ENCODE measurements around the gene EXOC3.
"Not testable (repeated sequence)": the region's sequence is repeated elsewhere in the genome, so short reads cannot be mapped to it uniquely, and the experiment has no call there.

Gene EXOC3

DNA sequence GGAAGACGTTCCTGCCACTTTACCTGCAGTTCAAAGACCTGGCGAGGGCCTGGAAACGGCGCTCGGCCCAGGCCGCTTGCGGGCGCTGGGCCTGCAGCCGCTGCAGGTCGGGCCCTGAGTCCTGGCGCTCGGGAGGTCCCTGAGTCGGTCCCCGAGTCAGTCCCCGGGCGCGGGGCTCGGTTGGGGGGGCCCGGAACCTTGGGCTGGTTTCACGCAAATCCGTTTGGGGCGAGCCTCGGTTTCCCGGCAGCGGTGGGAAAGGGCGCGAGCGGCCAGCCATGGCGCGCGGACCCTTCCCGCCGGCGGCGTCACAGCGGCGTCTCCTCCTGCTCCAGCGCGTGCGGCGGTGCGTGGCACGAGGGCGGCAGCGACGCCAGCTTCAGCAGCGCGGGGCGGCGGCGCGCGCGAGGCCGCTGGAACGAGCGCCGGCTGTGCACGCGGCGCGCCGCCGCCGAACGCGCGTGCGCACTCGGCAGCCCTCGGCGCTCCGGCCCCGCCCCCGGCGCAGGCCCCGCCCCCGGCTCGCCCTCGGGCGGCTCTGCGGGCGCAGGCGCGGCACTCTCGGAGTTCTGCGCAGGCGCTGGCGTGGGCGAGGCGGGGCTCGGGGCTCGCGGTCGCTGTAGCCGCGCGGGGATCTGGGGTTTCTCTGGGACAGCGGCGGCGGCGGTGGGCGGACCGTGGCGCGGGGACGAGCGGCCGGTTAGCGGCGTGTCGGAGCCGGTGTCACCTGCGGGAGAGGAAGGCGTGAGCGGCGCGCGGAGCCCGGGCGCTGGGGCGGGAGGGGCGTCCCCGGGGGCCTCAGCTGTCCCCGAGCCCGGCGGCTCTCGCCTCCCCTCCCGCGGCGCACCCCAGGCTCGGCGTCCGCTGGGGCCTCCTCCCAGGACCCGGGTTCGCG lies 29.9 kb downstream of the EXOC3 start:
- DNase-seq (ENCODE audit: low read depth in 2 of 2): peak; percentile 82 to 84

DNA sequence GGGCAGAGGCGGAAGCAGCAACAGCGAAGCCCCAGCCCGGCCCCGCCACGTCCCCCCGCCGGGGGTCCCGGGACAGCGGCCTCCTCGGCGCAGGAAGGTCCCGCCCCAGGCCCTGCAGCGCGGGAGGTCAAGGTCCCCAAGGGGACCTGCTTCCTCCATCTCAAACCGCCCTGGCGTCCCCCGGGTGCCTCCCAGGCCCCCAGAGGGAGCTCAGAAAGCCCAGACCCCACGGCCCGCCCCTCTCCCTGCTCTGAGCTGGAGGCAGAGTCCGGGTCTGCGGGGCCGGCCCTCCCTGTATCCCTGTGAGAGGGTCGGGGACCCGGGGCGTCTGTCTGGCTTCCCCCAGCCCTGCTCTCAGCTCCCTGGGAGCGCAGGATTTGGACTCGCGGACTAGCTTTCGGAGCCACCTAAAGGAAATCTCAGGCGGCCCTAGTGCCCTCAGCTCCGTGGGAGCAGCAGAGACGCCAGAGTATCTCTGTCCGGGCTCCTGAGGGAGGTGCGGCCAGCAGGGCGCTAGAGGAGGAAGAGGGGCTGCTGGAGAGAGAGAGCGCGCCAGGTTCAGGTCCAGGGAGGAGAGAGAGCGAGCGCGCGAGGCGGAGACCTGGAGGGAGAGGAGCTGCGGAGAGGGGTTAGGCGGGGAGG lies 30.7 kb downstream of the EXOC3 start:
- DNase-seq (ENCODE audit: low read depth in 2 of 2): no peak

DNA sequence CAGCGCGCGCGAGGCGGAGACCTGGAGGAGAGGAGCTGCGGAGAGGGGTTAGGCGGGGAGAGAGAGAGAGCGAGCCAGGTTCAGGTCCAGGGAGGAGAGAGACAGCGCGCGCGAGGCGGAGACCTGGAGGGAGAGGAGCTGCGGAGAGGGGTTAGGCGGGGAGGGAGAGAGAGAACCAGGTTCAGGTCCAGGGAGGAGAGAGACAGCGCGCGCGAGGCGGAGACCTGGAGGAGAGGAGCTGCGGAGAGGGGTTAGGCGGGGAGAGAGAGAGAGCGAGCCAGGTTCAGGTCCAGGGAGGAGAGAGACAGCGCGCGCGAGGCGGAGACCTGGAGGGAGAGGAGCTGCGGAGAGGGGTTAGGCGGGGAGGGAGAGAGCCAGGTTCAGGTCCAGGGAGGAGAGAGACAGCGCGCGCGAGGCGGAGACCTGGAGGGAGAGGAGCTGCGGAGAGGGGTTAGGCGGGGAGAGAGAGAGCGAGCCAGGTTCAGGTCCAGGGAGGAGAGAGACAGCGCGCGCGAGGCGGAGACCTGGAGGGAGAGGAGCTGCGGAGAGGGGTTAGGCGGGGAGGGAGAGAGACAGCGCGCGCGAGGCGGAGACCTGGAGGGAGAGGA lies 31.4 kb downstream of the EXOC3 start:
- not testable (repeated sequence) for DNase-seq (ENCODE audit: low read depth in 2 of 2)

DNA sequence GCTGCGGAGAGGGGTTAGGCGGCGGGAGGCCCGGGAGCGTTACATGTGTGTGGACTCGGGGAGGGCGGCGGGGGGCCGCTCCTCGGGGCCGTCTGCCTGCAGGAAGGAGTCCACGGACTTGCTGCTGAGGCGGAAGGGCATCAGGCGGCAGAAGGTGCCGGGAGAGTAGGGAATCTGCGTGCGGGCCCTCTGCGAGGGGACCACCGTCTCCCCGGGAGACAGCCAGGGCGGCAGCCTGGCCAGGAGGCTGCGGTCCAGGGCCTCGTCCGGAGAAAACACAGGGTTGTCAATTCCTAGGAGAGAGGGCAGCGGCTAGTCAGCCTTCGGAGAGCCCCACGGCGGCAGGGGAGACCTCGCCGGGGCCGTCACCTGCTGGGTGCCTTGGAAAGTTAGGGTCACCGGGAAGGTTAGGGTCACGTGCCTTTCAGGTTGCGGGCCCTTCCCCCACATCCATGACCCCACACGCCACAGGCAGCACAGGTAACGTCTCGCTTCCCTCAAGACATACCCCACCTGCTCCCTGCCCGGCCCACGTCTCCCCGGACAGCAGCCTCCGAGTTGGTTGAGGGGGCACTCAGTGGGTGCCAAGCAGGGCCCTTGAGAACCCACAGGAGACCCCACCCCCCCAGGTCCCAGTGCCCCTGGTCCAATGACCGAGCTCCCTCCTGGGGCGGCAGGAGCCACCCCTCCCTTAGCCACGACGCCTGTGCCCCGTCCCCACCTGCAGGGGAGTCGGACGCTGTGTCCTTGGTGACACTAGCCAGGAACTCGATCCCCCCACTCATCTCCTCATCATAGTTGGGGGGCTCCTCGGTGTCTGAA lies 32.1 kb downstream of the EXOC3 start:
- no peak for DNase-seq (ENCODE audit: low read depth in 2 of 2)

DNA sequence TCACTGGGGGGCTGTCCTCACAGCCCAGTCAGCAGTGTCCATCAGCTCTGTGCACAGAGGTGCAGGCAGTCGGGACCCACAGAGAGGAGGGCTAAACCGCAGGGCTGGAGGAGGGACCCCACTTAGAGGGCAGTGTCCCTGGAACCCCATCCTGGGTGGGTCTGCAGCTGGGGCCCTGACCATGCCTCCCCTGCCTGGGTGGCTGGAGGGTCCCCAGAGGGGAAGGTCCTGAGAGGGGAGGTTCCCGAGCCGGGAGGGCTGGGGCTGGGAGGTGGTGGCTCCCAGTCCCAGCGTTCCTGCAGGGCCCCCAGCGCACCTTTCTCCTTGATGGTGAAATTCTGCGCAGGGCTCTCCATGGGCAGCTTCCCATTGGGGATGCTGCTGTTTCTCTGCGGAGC lies 32.7 kb downstream of the EXOC3 start:
- DNase-seq (ENCODE audit: low read depth in 2 of 2): no peak

DNA sequence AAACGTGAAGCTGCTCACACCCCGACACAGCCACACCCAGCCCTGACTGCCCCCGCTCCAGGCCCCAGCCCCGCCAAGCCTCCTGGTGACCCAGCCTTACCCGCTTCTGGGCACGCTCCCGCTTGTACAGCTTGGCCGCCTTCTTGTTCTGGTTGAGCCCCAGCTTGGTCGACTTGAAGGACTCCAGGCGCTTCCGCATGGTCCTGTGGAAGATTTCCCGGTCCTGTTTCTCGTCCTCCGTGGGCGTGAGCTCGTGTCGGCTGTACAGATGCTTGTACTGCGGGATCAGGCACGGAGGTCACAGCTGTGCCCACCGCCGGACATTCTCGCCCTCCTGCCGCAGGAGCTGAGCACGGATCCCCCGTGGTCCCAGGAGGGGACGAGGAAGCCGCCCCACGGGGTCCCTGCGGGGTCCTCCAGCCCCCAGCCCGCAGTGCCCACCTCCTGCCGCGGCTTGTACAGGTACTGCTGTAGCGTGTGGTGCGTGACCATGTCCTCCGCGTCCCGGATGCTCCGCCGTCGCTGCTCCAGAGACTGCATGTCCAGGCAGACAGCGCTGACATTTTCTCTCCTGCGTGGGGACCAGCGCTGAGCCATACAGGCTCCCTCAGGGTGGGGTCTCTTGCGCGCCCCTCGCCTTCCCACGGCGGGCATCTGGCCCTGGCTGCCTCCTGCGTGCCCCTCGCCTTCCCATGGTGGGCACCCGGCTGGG lies 33.3 kb downstream of the EXOC3 start:
- no peak for DNase-seq (ENCODE audit: low read depth in 2 of 2)

DNA sequence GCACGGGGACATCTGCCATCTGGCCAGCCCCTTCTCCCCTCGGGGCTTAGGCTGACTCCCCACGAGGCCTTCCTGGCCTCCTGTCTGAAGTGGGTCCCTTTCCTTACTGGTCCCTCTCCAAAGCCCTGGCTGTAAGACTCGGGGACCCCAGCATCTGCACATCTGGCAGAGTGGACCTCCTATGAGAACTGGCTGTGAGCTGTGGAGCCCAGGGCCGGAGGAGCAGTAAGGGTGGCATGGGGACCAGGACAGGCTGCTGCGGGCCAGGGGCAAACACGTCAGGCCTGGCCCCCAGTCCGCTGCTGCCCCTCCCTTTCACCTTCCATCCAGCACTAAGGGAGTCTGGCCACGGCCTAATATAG lies 33.8 kb downstream of the EXOC3 start:
- no peak for DNase-seq (ENCODE audit: low read depth in 2 of 2)

DNA sequence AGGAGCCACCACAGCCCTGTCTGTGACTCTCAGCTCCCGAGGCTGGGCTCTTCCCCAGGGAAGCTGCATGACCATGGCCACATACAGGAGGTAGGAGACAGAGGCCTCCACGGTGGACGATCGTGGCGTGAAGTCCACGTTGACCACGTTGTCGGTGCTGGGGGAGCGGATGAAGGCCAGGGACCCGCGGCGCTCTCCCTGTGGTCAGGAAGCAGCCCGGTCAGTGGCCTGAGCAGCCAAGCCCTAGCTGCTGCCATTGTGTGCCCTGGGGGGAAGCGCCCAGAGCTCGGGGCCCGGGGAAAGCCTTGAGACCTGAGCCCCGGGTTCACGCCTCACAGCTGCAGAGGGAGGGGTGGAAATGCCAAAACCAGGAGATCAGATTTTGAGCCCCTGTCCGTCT lies 34.3 kb downstream of the EXOC3 start:
- DNase-seq (ENCODE audit: low read depth in 2 of 2): no peak

DNA sequence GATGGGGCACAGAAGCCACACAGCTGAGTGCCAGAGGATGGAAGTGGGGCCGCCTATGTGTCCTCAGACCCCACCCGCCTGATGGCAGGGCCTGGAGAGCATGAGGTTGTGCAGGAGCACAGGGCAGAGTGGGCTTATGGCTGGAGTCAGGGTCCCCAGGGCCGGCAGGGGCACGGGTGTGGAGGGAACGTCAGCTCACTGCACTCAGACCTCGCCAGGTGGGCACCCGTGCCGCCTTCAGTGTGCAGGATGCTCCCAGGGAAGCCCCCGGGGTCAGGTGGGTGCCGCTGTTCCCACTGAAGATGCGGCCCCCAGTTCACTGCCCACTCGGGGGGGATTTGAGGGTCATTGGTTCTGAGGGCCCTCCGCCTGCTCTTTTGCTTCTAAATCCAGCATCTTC lies 34.9 kb downstream of the EXOC3 start:
- DNase-seq (ENCODE audit: low read depth in 2 of 2): no peak

DNA sequence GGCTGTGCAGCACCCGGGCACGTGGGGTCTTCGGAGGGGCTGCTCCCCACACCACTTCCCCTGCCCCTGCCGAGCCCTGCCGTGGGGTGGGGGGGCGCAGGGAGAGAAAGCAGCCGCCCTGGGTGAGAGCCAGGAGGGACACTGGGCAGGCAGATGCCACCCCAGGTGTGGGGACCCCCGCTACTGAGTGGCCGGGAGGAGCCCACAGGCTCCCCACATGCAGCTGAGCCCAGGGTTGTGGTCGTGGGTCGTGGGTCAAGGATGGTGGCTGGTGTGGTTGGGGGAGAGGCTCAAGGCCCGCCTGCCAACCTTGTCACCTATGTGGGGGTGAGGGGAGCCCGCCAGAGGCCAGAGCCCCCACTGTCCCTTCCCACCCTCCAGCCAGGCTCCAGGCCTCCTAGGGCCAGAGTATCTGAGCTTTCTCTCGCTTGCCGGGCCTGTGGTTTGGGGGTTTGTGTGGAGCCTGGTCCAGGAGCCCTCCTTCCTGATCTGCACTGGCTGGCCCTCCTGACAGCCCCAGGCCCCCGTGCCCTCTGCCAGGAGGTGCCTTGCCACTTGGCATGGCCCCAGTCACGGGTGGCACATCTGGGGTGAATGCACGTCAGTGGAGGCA lies 35.5 kb downstream of the EXOC3 start:
- no peak for DNase-seq (ENCODE audit: low read depth in 2 of 2)

DNA sequence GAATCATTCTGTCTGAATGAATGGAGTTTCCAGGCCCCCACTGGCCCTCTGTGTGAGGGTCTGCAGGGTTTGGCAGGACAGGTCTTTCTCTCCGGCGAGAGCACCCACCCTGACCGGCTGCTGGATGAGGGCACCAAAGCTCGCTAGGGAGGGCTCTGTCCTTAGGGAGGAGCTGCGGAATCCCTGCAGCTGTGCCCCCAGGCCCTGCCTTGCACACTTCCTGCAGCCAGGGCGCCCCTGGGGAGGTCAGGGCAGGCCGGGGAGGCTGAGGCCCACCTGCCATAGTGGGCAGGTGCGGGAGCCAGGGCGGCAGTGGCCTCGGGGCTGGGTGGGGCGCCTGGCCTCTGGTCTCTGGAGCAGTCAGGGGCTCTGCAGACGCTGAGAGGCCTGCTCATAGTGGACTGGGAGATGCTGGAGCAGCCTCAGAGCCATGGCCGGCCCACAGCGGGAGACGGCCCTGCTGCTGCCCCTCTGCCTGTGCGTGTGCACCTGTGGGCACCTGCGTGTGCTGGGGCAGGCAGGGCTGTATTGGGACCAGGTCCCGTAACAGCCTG lies 36.1 kb downstream of the EXOC3 start:
- no peak for DNase-seq (ENCODE audit: low read depth in 2 of 2)

DNA sequence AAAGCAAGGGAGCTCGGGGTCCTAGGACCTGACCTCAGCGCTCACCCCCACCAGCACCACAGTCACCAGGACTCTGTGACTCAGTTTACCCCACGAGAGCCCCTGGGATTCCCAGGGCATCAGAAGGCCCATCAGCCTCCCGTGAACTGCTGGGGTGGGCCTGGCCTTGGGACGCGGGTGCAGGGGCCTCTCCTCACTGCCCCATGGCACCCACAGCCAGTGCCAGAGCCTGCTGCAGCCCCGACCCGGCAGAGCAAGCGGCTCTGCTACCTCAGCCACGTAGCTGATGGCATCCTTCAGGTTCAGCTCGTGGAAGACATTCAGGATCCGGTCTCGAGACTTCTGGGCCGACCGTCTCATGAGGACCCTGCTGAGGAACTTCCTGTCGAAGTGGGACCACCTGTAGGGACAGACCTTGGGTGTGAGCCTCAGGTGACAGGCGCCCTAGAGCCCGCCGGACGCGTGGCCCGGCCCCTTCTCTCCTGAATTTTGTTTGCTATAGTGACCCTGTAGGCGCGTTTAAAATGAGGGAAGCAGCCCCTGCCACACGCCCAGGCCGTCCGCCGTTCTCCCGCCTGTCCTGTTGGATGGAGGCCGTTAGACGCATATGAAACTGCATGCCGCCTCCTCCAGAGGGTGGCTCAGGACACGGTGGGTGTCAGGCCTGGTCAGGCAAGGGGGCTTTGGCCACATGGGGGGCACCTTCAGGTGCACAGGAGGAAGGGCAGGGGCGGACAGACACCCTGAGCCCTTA lies 36.8 kb downstream of the EXOC3 start:
- no peak for DNase-seq (ENCODE audit: low read depth in 2 of 2)

DNA sequence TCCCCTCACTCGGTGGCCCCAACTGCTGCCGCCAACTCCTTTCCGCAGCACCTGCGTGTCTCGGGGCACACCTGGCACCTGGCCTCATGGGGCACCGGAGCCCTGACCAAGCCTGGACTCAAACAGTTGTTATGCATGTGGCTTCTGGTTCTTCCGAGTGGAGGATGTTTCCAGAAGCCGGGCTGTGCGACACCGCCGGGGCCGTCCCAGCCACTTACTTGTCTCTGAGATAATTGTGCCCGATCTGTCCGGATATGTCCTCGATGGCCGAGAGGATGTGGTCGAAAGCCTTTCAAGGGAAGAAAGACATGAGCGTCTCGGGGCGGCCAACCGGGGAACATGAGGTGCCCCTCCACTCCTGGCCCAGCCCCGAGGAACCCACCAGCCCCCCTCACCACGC lies 38.4 kb downstream of the EXOC3 start:
- no peak for DNase-seq (ENCODE audit: low read depth in 2 of 2)

DNA sequence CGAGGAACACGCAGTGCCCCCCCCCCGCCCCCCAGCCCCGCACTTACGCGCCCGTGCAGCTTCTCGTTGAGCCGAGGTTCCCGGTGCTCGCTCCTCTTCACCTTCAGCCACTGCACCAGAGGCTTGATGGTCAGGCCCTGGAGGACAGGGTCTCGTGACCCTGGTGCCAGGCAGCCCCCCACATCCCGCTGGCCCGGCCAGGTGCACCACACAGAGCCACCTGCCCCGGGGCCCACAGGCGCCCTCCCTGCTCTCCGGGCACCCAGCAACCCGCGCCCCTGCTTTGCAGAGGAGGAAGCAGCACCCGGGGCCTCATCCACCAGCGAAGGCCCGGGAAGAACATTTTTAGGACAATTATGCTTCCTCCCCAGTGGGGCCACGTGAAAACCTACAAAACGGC lies 39.0 kb downstream of the EXOC3 start:
- no peak for DNase-seq (ENCODE audit: low read depth in 2 of 2)

DNA sequence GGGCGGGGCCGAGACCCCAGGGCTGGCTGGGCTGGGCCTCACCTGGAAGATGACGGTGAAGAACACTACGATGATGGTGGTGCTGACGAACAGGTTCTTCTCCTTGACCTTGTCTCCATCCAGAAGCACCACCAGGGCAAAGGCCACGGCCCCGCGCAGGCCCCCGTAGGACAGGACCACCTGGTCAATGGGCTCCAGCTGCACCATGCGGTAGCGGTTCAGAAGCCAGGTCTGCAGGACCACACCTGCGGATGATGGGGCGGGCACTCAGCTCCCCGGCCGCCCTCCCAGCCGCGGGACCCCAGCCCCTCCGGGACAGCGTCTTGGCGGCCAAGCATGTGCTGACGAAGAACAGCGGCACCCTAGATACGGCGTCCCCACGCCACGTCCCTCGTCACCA lies 39.5 kb downstream of the EXOC3 start:
- no peak for DNase-seq (ENCODE audit: low read depth in 2 of 2)

DNA sequence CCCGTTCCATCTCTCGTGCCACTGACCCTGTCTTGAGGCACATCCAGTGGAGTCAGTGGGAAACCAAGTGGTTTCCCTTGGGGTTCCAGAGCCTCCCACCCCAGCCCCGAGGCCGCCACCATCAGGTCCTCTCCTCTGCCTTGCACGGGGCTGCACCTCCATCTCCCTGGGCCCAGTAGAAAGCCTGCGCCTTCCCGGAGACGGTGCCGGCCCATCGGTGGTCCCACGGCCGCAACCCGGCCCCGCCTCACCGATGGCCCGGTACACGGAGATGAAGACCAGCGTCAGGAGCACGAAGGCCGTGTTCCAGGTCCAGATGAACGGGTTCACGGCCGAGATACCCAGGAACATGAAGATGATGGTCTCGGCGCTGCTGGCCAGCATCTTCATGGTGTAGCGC lies 40.0 kb downstream of the EXOC3 start:
- no peak for DNase-seq (ENCODE audit: low read depth in 2 of 2)

DNA sequence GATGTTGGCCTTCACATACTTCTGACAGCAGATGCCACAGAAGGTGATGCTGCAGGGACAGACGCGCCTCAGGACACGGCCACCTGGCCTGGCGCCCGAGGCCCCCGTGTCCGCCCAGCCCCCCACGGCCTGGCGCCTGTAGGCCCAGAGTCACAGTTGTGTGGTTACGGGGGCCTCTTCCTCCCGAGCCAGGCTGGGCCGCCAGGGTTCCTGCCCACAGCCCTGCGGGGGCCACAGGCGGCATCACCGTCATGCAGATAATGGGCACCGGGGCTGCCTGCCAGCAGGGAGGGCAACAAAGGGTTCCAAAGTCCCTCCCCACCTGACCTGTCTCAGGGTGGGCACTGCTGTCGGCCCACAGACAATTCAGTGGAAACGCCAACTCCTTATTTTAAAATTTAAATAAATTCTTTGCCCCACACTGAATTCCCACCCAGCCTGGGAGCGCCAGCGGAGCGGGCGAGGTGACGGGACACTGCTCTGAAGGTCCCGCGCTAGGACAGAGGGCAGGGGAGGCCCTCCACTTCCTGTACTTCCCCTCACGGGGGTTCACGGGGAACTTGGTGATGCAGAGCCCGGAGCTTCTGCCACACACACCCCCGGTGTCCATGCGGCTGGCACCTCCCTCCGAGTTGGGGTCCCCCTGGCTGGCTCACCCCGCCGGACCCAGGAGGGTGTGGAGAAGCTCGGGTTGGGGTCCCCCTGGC lies 40.6 kb downstream of the EXOC3 start:
- DNase-seq (ENCODE audit: low read depth in 2 of 2): no peak

DNA sequence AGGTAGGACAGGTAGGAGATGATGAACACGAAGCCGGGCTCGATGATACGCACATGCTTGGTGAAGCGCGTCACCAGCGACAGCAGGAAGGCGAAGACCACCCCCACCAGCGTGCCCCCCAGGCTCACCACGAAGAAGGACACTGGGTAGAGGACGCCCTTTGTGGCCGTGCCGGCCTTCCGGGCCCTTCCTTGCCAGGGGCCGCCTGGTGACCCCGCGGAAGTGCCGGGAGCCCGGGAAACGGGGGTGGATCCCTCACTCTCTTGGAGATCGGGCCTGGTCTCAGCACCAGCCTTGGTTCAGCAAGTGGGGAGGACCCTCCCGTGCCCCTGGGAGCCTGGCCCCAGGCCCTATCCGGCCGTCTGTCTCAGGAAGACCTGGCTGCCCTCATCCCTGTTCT lies 41.6 kb downstream of the EXOC3 start:
- DNase-seq (ENCODE audit: low read depth in 2 of 2): no peak
